ENCODE measurements around the gene EPHB2.

EPHB2 gene

GRCh38 chr1:22722901-22723550, 12.4 kb downstream of the EPHB2 start:
- no peak for DNase-seq (ENCODE audit: low spot score)

GRCh38 chr1:22727873-22728272, 17.2 kb downstream of the EPHB2 start:
- DNase-seq (ENCODE audit: low spot score), result no peak

DNA sequence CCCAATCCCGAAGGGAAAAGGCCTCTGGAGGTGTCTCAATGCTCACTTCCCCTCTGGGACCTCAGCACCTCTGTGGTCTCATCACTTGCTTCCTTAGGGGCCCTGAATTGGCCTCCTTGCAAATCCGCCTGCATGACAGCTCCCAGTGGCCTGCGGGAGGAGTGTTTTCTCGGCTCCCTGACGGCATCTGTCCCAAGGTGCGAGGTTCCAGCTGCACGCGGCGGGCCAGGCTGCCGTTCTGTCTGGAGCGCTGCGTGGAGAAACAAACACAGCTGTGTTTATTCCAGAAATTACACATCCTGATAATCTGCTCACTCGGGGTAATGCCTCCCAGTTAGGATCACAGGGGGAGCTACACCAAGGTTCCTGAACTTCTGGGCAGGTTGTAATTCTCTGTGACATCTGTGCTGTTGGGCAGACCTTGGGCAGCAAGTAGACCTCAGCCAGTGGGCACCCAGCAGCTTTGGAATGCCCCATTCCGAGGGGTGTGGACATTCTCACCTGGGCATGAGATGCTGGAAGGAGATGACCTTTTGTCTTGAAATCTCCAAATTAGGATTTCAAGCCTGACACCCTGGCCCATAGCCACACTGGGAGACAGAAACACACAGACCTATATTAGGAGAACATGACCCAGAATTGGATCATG, 18.2 kb downstream of the EPHB2 start:
- no peak for DNase-seq (ENCODE audit: low spot score)

GRCh38 chr1:22729400-22729773, 18.7 kb downstream of the EPHB2 start:
- no peak for DNase-seq (ENCODE audit: low spot score)

GRCh38 chr1:22729912-22730311, 19.3 kb downstream of the EPHB2 start:
- no peak for DNase-seq (ENCODE audit: low spot score)

- no peak for DNase-seq (ENCODE audit: low spot score)
Observed at GRCh38 chr1:22731924-22732720, 21.5 kb downstream of the EPHB2 start.

DNA sequence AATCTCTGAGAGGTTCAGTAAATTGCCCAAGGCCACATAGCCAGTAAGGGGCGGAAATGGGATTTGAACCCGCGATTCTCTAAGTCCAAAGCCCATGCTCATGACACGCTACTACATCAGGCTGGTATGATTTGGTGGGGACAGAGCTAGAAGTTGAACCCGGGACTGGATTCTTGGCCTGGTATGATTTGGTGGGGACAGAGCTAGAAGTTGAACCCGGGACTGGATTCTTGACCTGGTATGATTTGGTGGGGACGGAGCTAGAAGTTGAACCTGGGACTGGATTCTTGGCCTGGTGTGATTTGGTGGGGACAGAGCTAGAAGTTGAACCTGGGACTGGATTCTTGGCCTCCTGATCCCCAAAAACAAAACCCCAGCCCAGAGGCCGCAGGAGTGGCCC, 23.0 kb downstream of the EPHB2 start:
- no peak for DNase-seq (ENCODE audit: low spot score)

DNA sequence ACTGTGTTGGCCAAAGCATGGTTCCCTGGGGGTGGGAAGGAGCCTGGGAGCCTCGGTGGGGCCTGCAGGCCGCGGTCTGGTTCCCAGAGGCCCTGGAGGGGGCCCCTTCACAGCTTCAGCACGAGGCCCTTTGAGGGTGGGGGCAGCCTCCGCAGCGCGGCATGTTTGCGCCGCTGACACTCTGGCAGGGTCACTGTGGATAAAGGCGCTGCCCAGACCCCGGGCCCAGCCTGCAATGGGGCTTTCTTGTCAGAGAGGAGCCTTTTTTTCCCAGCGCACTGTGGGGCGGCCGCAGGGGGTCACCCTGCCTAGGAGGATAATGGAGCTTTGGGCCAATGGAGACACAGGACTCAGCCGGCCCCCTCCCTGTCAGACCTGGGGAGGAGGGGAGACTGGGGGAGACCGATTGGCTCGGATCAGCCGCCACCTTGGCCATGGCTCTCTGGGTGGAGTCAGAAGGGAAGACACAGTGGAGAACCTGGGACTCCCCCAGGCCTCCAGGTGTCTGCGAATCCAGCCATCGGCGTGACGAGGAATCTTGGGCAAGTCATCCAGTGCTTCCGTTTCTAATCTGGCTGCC, 26.0 kb downstream of the EPHB2 start:
- no peak for DNase-seq (ENCODE audit: low spot score)

DNA sequence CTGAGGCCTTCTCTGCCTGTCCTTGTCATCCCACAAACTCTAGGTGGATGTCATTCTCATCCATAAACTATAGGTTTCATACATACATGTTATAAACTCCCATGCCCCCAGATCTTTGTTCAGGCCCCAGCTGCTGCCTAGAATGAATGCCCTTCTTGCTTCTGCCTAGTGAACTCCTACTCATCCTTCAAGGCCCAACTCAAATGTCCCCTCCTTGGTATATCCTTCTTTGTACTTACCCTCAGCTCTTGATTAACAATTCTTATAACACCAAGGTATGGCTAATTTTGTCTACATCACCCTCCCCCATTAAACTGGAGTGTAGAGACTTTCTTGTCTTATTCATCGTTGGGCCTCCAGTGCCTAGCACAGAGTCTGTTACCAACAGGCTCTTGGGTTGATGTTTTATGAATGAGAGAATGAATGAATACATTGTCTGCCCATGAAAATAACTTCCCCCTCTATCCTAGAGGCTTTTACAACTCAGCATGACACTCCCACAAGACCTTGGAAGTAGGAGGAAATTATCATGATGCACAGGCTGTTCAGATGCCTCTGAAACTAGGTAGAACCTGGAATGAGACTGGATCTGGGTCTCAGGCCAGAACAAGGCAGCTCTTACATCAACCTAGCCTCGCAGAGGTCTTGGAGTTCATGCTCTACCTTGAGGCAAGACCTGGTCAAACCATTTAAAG, 26.9 kb downstream of the EPHB2 start:
- no peak for DNase-seq (ENCODE audit: low spot score)

GRCh38 chr1:22738069-22738435, 27.4 kb downstream of the EPHB2 start:
- no peak for DNase-seq (ENCODE audit: low spot score)

GRCh38 chr1:22738522-22738921, 27.9 kb downstream of the EPHB2 start:
- no peak for DNase-seq (ENCODE audit: low spot score)

DNA sequence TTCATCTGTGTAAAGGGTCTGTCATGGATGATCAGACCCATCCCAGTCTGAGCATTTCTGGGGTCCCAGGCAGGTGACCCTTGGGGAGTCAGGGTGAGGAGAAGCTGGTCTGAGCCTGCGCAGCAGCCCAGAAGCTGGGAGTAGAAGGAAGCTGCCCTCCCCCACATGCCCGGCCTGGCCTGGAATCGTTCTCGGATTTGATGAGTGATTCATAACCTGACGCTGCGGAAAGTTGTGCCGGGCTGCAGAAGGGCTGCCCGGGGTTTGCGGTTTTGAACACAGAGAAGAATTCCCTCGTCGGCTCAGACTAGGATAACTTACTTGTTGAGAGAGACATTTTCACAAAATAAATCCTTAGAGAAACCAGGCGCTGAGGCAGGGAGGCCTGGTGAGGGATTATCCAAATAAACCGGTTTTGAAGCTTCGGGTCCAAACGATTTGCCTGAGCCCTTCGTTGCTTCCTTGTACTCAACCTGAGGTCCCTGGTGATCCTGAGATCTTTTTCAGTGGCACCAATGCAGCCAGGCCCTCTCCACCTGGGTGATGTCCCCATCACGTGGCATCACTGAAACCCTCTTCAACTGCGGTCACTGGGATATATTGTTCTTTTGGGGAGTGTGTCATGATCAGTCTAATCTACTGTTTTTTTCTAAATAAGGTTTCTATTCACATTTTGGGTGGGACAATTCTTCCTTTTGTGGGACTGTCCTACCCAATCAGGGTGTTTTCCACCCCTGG, 29.2 kb downstream of the EPHB2 start:
- no peak for DNase-seq (ENCODE audit: low spot score)

- DNase-seq (ENCODE audit: low spot score), result no peak
Observed at GRCh38 chr1:22741118-22741517, 30.5 kb downstream of the EPHB2 start.

DNA sequence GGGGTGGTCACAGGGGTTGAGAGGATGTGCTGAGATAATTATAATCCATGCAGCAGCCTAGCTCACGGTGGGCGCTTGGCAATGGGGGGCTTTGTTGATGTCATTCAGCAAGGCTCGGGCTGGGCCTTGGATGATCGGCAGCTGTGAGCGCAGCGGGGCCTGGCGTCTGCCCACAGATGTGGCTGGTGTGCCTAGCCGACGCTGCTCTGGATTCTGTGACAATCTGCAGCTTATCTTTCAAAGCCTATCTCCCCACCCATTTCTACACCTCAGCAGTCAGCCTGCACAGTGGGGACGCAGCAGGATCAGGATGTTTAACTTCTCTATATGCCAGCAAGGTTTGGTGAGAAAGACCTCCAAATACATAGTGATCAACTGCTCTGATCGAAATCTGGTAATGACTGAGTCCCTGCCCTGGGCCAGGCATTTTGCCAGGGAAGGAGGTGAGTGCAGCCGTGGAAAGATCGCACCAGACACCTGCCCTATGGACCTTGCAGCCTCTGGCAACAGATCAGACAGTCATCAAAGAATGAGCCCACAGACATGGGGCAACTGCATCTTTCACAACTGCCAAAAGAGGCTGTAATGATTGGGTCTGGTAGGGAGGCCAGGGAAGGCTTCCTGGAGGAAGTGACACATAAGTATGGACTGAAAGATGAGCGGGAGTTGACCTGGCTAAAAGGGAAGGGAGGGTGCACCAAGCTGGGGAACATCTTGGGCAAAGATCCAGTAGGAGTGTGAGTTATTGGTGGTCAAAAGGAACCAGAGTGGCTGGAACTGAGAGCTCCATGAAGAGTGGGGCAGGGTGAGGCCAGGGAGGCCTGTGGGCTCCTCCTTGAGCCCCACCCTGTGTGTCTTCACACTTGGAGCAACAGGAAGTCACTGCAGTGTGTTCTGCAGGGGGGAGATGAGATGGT, 35.3 kb downstream of the EPHB2 start:
- DNase-seq (ENCODE audit: low spot score), result no peak

- DNase-seq (ENCODE audit: low spot score), result no peak
Observed at GRCh38 chr1:22747021-22747734, 36.5 kb downstream of the EPHB2 start.

GRCh38 chr1:22747735-22748073, 37.1 kb downstream of the EPHB2 start:
- DNase-seq (ENCODE audit: low spot score), result no peak

DNA sequence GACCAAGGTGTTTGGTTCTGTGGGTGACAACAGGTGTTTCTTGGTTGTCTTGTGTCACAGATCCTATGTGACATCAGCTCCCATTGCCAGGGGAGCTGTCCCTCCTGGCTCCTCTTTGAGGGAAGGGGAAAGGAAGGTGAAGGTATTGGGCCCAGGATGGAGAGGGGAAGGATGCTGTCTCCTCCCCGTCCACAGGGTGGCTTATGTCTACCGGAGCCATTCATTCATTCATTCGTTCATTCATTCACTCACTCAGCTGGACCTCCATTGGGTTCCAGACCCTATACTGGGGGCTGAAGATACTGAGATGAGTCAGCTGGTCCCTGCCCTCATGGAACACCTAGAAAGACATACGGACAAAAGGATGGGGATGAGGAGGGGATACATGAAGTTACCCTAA, 38.9 kb downstream of the EPHB2 start:
- no peak for DNase-seq (ENCODE audit: low spot score)

DNA sequence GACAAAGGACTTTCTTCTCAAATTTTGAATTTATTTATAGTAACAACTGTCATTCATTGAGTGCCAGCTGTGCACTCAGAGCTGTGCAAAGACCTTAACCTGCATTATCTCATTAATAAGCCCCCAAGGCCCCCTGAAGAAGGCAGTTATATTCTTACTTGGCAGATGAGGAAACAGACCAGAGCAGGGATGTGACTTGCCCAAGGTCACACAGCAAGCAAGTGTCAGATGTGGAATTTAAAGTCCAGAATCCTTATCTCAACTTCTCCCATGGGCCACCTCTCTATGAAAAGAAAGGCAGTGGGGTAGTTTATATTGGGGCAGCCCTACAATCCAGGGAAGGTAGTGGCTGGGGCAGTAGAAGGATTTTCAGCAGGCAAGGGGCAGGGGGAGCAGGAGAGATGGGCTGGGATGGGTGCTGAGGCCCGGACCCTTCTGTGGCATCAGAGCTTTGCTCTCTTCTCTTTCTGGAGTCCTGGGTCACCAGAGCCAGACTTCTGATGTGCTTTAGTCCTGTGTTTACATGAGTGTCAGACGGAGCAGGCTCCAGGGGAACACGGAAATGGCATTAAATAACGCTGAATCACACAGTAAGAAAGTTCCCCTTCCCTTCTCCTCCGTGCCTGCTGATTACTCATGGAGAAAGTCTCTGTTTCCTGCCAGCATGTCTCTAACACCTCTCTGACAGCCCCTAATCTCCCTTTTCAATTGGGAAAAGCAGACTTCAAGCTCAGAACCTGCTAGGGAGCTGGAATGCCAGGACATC, 39.5 kb downstream of the EPHB2 start:
- no peak for DNase-seq (ENCODE audit: low spot score)

DNA sequence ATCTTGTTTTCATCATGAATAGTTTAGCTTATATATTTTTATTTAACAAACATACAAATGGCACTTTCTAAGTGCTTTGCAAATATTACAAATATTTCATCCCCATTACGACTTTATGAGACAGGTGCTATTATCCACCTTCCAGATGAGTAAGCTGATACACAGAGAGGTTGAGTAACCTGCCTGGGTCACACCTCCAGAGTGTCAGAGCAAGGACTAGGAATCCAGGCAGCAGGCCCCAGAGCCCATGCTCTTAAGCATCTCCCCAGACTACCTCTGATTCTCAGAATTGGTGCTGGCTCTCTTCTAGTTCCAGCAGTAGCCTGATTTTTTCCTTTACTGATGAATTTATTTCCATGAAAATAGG, 40.0 kb downstream of the EPHB2 start:
- DNase-seq (ENCODE audit: low spot score), result no peak

Data from globus pallidus (tissue), 1 donor.